Stomach (tissue), 4 donors: ENCODE measurements around the gene GOLGA6L24.
"Not testable (repeated sequence)": the region's sequence is repeated elsewhere in the genome, so short reads cannot be mapped to it uniquely, and the experiment has no call there.

ENCODE experiments used
- CTCF ChIP-seq, 7 experiments: fragments of 450-650 bp in 4 of 7; fragments of 200-600 bp in 3 of 7; sonication (generic) in 3 of 7; IDR thresholded peaks; one replicate each; pipeline ENCODE4 v1.5.1; 2016 to 2019; ENCODE audit warnings: antibody characterized with exemption in 7 of 7, control low read depth in 2 of 7, mild to moderate bottlenecking in 1 of 7
- POLR2AphosphoS5 ChIP-seq, 3 donors: sonication (generic); formaldehyde crosslinking; IDR thresholded peaks; one replicate each; pipeline ENCODE4 v1.6.1; 2016; ENCODE audit warnings: antibody characterized with exemption in 3 of 3

GRCh38 chr15:28357984-28358383 is at the start of gene GOLGA6L24:
- TF ChIP-seq CTCF, POLR2AphosphoS5 (IDR thresholded peaks at IDR 0.05): not testable (repeated sequence)
